ENCODE data around the gene SORBS1.

GRCh38 chr10:95341716-95342130 lies 219.4 kb downstream of the SORBS1 start:
- TF ChIP-seq ZNF571 (tag by site-specific recombination; IDR thresholded peaks at IDR 0.05) (no peak), CTCF (tag by site-specific recombination; IDR thresholded peaks at IDR 0.05) (no peak)

All from HEK293 (cell line).